Kidney epithelial cell (primary cell): ENCODE results near the gene ZNF526. TPM values are rescaled to one million over a fixed set of nuclear protein-coding genes. Genes with fewer than 3 reads are reported as not detected.

Experiments
- DNase-seq: peaks from one replicate; pipeline ENCODE4 v3.0.0-alpha.2; 2010; ENCODE audit warnings: low read depth
- H3K27me3 ChIP-seq: 2 replicates; pipeline ENCODE4 v1.6.0; 2011; ENCODE audit warnings: low read length; ENCODE audit not compliant: control insufficient read depth, insufficient read depth
- H3K36me3 ChIP-seq: 2 replicates; pipeline ENCODE4 v1.5.1; 2011; ENCODE audit warnings: low read length; ENCODE audit not compliant: control insufficient read depth, insufficient read depth
- H3K4me3 ChIP-seq: 2 replicates; pipeline ENCODE4 v1.5.1; 2011; ENCODE audit warnings: low read depth, mild to moderate bottlenecking, control low read depth, low read length
- total RNA-seq: library from RNA; depleted of rRNA; stranded (reverse); fragments of >200 nt; gene quantifications from 2 replicates; pipeline ENCODE4 v1.2.3, GENCODE V29; 2015
- TF ChIP-seq, protein P1 (sequence below): IDR thresholded peaks from 2 replicates; pipeline ENCODE4 v1.5.1; 2011; ENCODE audit warnings: mild to moderate bottlenecking, moderate library complexity, low read length, control low read depth, inconsistent platforms; ENCODE audit not compliant: insufficient read depth, poor library complexity, severe bottlenecking

ZNF526 gene
- total RNA-seq, 1 donor from 2014 or later, result 6.1 TPM

DNA sequence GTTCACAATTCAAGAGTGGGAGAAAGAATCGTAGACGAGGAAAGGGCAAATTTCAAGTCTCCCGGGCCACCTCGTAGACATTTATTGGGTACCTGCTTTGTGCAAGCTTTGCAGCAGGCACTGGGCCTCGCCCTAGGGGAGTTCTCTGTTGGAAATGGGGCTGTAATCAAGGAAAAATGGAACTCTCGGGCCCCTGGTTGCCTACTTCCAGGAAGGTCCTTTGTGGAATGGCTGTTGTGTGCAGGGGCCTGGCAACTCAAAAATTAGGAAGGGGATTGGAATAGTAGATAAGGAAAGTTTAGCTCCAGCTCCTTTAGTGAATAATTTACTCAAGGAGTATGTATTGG, 612 bp downstream of the ZNF526 start:
- Histone ChIP-seq H3K36me3 (no peaks in the 10 kb centered on the region), H3K4me3 (peak overlapping the region; percentile 95), H3K27me3 (no peaks in the 10 kb centered on the region)
- TF ChIP-seq, protein P1, sequence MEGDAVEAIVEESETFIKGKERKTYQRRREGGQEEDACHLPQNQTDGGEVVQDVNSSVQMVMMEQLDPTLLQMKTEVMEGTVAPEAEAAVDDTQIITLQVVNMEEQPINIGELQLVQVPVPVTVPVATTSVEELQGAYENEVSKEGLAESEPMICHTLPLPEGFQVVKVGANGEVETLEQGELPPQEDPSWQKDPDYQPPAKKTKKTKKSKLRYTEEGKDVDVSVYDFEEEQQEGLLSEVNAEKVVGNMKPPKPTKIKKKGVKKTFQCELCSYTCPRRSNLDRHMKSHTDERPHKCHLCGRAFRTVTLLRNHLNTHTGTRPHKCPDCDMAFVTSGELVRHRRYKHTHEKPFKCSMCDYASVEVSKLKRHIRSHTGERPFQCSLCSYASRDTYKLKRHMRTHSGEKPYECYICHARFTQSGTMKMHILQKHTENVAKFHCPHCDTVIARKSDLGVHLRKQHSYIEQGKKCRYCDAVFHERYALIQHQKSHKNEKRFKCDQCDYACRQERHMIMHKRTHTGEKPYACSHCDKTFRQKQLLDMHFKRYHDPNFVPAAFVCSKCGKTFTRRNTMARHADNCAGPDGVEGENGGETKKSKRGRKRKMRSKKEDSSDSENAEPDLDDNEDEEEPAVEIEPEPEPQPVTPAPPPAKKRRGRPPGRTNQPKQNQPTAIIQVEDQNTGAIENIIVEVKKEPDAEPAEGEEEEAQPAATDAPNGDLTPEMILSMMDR, result no peak
- DNase-seq, result no peak

DNA sequence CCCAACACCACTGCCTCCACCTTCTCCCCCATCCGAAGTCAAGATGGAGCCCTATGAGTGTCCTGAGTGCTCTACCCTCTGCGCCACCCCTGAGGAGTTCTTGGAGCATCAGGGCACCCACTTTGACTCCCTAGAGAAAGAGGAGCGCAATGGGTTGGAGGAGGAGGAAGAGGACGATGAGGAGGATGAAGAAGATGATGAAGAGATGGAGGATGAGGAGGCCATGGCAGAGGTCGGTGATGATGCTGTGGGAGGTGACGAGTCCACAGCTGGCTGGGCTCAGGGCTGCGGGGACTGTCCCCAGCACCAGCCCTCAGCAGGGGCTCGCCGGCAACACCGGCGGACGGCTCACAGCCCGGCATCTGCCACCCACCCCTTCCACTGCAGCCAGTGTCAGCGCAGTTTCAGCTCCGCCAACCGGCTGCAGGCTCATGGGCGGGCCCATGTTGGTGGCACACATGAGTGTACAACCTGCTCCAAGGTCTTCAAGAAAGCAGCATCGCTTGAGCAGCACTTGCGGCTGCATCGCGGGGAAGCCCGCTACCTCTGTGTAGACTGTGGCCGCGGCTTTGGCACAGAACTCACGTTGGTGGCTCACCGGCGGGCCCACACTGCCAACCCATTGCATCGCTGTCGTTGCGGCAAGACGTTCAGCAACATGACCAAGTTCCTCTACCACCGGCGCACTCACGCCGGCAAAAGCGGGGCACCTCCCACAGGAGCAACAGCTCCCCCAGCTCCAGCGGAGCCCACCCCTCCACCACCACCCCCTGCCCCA, 5.0 kb downstream of the ZNF526 start:
- TF ChIP-seq, protein P1, result no peak
- H3K36me3 ChIP-seq, result peaks cover 2% of the 10 kb centered on the region
- no peak overlapping the region for H3K4me3 ChIP-seq
- no peak for DNase-seq
- no peaks in the 10 kb centered on the region for H3K27me3 ChIP-seq

DNA sequence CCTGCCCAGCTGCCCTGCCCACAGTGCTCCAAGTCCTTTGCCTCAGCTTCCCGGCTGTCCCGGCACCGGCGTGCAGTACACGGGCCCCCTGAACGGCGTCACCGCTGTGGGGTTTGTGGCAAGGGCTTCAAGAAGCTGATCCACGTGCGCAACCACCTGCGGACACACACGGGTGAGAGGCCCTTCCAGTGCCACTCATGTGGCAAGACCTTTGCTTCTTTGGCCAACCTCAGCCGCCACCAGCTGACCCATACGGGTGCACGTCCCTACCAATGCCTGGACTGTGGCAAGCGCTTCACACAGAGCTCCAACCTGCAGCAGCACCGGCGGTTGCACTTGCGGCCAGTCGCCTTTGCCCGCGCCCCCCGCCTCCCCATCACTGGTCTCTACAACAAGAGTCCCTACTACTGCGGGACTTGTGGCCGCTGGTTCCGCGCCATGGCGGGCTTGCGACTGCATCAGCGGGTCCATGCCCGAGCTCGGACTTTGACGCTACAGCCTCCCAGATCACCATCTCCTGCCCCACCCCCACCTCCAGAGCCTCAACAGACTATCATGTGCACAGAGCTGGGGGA, 5.7 kb downstream of the ZNF526 start:
- TF ChIP-seq, protein P1, result no peak
- Histone ChIP-seq H3K4me3 (no peak overlapping the region), H3K27me3 (no peaks in the 10 kb centered on the region), H3K36me3 (peaks cover 2% of the 10 kb centered on the region)
- DNase-seq, result no peak

DNA sequence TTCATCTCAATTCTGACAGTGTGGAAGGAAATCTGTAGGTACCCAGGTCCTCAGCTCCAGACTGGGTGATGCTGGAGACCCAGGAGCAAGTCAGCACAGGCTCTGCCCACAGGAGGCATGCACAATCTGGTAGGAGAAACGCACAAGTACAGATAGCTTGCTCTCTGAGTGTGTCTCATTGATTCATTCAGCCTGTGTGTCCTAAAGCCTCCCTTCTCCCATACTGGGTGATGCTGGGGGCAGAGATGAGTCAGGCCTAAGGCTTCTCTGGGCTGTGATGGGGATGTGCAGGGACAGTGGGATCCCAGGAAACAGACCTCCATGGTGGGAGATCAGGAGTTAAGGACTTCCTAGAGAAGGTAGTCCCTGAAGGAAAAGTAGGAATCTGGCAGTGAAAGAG, 6.8 kb downstream of the ZNF526 start:
- H3K27me3 ChIP-seq, result no peaks in the 10 kb centered on the region
- TF ChIP-seq, protein P1, result no peak
- H3K4me3 ChIP-seq, result no peak overlapping the region
- no peak for DNase-seq
- peaks cover 2% of the 10 kb centered on the region for H3K36me3 ChIP-seq

DNA sequence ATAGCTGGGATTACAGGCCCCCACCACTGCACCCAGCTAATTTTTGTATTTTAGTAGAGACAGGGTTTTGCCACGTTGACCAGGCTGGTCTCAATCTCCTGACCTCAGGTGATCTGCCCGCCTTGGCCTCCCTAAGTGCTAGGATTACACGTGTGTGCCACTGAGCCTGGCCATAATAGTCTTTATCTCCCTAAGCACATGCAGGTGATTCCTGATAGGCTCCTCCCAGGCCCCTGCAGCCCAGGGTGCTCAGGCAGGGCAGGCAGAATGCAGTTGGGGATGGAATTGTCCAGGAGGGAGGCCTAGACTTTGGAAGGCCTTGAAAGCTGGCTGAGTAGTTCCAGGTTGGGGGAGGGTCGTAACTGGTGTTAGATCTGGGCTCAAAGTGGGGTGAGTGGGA, 8.5 kb downstream of the ZNF526 start:
- DNase-seq, result no peak
- H3K4me3 ChIP-seq, result no peak overlapping the region
- TF ChIP-seq, protein P1, result no peak
- H3K27me3 ChIP-seq, result no peaks in the 10 kb centered on the region
- H3K36me3 ChIP-seq, result peaks cover 2% of the 10 kb centered on the region
